Ovary (tissue), 3 donors: ENCODE results near the gene FASTK.

Experiments
- CTCF ChIP-seq, 3 donors: fragments of 450-650 bp in 2 of 3; fragments of 200-600 bp in 1 of 3; IDR thresholded peaks; one replicate each; pipeline versions ENCODE4 v1.5.1 to v1.8.0; 2016 to 2022; ENCODE audit warnings: antibody characterized with exemption in 3 of 3, mild to moderate bottlenecking in 1 of 3
- POLR2A ChIP-seq: fragments of 450-650 bp; IDR thresholded peaks from one replicate; pipeline ENCODE4 v1.6.1; 2017; ENCODE audit warnings: antibody characterized with exemption, mild to moderate bottlenecking, moderate library complexity
- donor health status: DM: no; HTN: no; CAD: no.

GRCh38 chr7:151100921-151101320, 20.3 kb upstream of the FASTK start:
- no peak for TF ChIP-seq CTCF (IDR thresholded peaks at IDR 0.05)
- TF ChIP-seq POLR2A, result no peak
